Calu3 (cell line): ENCODE data around the gene TUBGCP6. TPM values are rescaled to one million over a fixed set of nuclear protein-coding genes. Genes with fewer than 3 reads are reported as not detected.

Experiments used
- BruUV-seq: library from RNA; stranded (reverse); fragments of 400-500 nt; replicated peaks from 2 replicates; lab custom pipeline; 2021; lab: Mats Ljungman, UMichigan
- CTCF ChIA-PET: fragments of 300-600 bp; sonication (Branson Sonifier 250); formaldehyde crosslinking; loops from one replicate; lab custom pipeline; 2022; ENCODE audit warnings: antibody characterized with exemption; lab: Charles Lee
- DNase-seq: peaks from one replicate; pipeline ENCODE4 v3.0.0; 2022
- H3K27ac Mint-ChIP-seq: one replicate; pipeline ENCODE4 v1.8.0; 2022; ENCODE audit warnings: mixed read lengths; ENCODE audit not compliant: unreplicated experiment
- H3K27me3 Mint-ChIP-seq: one replicate; pipeline ENCODE4 v1.8.0; 2022; ENCODE audit warnings: mixed read lengths; ENCODE audit not compliant: unreplicated experiment
- H3K36me3 Mint-ChIP-seq: one replicate; pipeline ENCODE4 v1.8.0; 2022; ENCODE audit warnings: mild to moderate bottlenecking, moderate library complexity, mixed read lengths; ENCODE audit not compliant: insufficient read depth, unreplicated experiment
- H3K4me1 Mint-ChIP-seq: one replicate; pipeline ENCODE4 v1.8.0; 2022; ENCODE audit warnings: mild to moderate bottlenecking, low read depth, mixed read lengths; ENCODE audit not compliant: unreplicated experiment
- H3K4me3 Mint-ChIP-seq: one replicate; pipeline ENCODE4 v1.8.0; 2022; ENCODE audit warnings: mild to moderate bottlenecking, low read depth, moderate library complexity, mixed read lengths; ENCODE audit not compliant: unreplicated experiment
- H3K9me3 Mint-ChIP-seq: one replicate; pipeline ENCODE4 v1.8.0; 2022; ENCODE audit warnings: low read depth, mixed read lengths; ENCODE audit not compliant: unreplicated experiment
- intact Hi-C: fragments of 100-400 bp; cut with micrococcal nuclease; formaldehyde crosslinking; loops from one replicate; pipeline ENCODE4 v1.10.0; 2022; ENCODE audit not compliant: unreplicated experiment
- total RNA-seq: library from RNA; stranded (reverse); gene quantifications from 2 replicates; pipeline ENCODE4 v1.2.3, GENCODE V29; 2022
- TF ChIP-seq, protein P1 (sequence below): fragments of 200-600 bp; IDR thresholded peaks from one replicate; pipeline ENCODE4 v1.8.0; 2022; ENCODE audit warnings: antibody characterized with exemption; ENCODE audit not compliant: unreplicated experiment

The TUBGCP6 gene
- total RNA-seq, 1 experiment from 2014 or later = 49.7 TPM

GRCh38 chr22:50186181-50186714 is 58.6 kb downstream of the TUBGCP6 start:
- no TSS peak for BruUV-seq
- TF ChIP-seq, protein P1, sequence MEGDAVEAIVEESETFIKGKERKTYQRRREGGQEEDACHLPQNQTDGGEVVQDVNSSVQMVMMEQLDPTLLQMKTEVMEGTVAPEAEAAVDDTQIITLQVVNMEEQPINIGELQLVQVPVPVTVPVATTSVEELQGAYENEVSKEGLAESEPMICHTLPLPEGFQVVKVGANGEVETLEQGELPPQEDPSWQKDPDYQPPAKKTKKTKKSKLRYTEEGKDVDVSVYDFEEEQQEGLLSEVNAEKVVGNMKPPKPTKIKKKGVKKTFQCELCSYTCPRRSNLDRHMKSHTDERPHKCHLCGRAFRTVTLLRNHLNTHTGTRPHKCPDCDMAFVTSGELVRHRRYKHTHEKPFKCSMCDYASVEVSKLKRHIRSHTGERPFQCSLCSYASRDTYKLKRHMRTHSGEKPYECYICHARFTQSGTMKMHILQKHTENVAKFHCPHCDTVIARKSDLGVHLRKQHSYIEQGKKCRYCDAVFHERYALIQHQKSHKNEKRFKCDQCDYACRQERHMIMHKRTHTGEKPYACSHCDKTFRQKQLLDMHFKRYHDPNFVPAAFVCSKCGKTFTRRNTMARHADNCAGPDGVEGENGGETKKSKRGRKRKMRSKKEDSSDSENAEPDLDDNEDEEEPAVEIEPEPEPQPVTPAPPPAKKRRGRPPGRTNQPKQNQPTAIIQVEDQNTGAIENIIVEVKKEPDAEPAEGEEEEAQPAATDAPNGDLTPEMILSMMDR = no peak
- Mint-ChIP-seq H3K4me3 (peak overlapping the region; percentile 82), H3K36me3 (peaks cover 42% of the 10 kb centered on the region), H3K9me3 (no peaks in the 10 kb centered on the region), H3K27me3 (no peaks in the 10 kb centered on the region), H3K27ac (peak overlapping the region; percentile 28), H3K4me1 (peaks cover 14% of the 10 kb centered on the region)
- intact Hi-C loops = no loop called here
- CTCF ChIA-PET = interaction anchor here (1.2 kb wide), 1 partner anchor 37 kb away, joined by 3 read pairs; no protein-coding TSS in a partner anchor
- DNase-seq = no peak

DNA sequence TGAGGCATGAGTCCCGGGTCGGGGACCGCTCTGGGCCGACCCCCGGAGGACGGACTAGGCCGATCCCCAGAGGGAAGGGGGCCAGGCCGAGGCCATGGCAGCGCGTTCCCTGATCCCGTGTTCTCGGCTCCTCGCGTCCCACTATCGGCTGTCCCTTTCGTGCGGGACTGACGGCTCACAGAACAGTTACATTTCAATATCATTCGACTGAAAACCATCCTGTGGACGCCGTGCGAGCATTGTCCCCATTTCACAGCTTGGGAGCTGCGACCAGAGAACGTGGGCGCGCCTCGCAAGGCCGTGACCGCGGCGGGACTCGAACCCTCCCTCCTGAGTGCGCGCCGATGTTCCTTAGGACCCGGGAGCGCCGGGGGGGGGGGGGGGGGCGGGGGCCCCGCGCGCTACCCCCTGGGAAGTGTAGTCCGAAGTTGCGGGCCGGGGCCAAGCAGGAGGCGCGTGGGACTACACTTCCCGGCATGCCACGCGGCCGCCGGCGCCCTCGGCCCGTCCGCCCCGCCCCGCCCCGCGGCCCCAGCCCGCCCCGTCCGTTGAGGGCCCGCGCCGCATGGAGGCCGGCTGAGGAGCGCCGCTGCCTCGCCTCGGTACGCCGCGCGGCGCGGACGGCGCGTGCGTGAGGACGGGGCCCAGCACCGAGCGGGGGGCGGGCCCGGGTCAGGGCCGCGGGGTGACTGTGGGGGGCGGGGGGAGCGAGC is 59.3 kb downstream of the TUBGCP6 start, which contains the start of gene TRABD:
TSS of gene TRABD (plus strand) at position 539 of the 713 bp plus-strand sequence. CDS start 7,148 bp downstream, outside the sequence.
- peaks cover 14% of the 10 kb centered on the region for H3K4me1 Mint-ChIP-seq
- BruUV-seq = no TSS peak
- peak within 1 kb of the TSS; percentile 82 for H3K4me3 Mint-ChIP-seq
- intact Hi-C loops = no loop called here
- no peaks in the 10 kb centered on the region for H3K27me3 Mint-ChIP-seq
- TF ChIP-seq, protein P1 = no peak
- H3K9me3 Mint-ChIP-seq = no peaks in the 10 kb centered on the region
- peak within 1 kb of the TSS; percentile 28 for H3K27ac Mint-ChIP-seq
- CTCF ChIA-PET = no interaction called here
- peak; percentile 93 for DNase-seq
- H3K36me3 Mint-ChIP-seq = peaks cover 42% of the 10 kb centered on the region

GRCh38 chr22:50184902-50185374 is 59.9 kb downstream of the TUBGCP6 start:
- peaks cover 40% of the 10 kb centered on the region for H3K36me3 Mint-ChIP-seq
- intact Hi-C loops = no loop called here
- H3K9me3 Mint-ChIP-seq = no peaks in the 10 kb centered on the region
- peaks cover 10% of the 10 kb centered on the region for H3K4me1 Mint-ChIP-seq
- BruUV-seq = no TSS peak
- CTCF ChIA-PET = no interaction called here
- no peak for DNase-seq
- no peaks in the 10 kb centered on the region for H3K27me3 Mint-ChIP-seq
- H3K27ac Mint-ChIP-seq = no peak overlapping the region
- H3K4me3 Mint-ChIP-seq = peak overlapping the region; percentile 82
- TF ChIP-seq, protein P1 = no peak

- CTCF ChIA-PET = no interaction called here
- no peaks in the 10 kb centered on the region for H3K27me3 Mint-ChIP-seq
- BruUV-seq = no TSS peak
- H3K36me3 Mint-ChIP-seq = peaks cover 39% of the 10 kb centered on the region
- no peak overlapping the region for H3K27ac Mint-ChIP-seq
- intact Hi-C loops = no loop called here
- no peaks in the 10 kb centered on the region for H3K9me3 Mint-ChIP-seq
- peak; percentile 68 for DNase-seq
- TF ChIP-seq, protein P1 = no peak
- no peak overlapping the region for H3K4me3 Mint-ChIP-seq
- H3K4me1 Mint-ChIP-seq = peaks cover 4% of the 10 kb centered on the region
Measured at GRCh38 chr22:50184004-50184901, 60.6 kb downstream of the TUBGCP6 start.
